ENCODE data around the gene DDX20. TPM values are rescaled to one million over a fixed set of nuclear protein-coding genes. Genes with fewer than 3 reads are reported as not detected.

DDX20 gene
- polyA plus RNA-seq, 1 of the 3 experiments (the other 2 are of a cell fraction): 3.8 TPM

GRCh38 chr1:111738133-111738435 is 17.6 kb upstream of the DDX20 start:
- no peaks in the 10 kb centered on the region for H3K9me2 ChIP-seq
- no peak overlapping the region for H3K9ac ChIP-seq
- H3K27ac ChIP-seq (ENCODE audit: low read depth in 2 of 2, low read length in 1 of 2): peak overlapping the region in 1 of 2 experiments; percentile 34; a peak in 1 of 4 replicates
- TF ChIP-seq FOSL2 (IDR thresholded peaks at IDR 0.05; ENCODE audit: borderline replicate concordance, low read depth) (no peak), JUND (IDR thresholded peaks at IDR 0.05) (no peak), FOXM1 (IDR thresholded peaks at IDR 0.05; ENCODE audit: low read depth) (no peak), TEAD4 (IDR thresholded peaks at IDR 0.05; ENCODE audit: borderline replicate concordance, insufficient read depth) (no peak), MXI1 (IDR thresholded peaks at IDR 0.05; ENCODE audit: low read depth, low read length) (no peak), EP300 (IDR thresholded peaks at IDR 0.05; ENCODE audit: borderline replicate concordance in 1 of 2, low read depth in 1 of 2, low read length in 1 of 2) (no peak), SMC3 (IDR thresholded peaks at IDR 0.05; ENCODE audit: low read depth, low read length) (no peak), ELF1 (IDR thresholded peaks at IDR 0.05) (no peak), SIN3A (IDR thresholded peaks at IDR 0.05; ENCODE audit: borderline replicate concordance, low read depth, low read length) (no peak), NFIC (IDR thresholded peaks at IDR 0.05; ENCODE audit: borderline replicate concordance) (no peak), TAF1 (IDR thresholded peaks at IDR 0.05; ENCODE audit: borderline replicate concordance, low read depth, low read length) (no peak), USF1 (IDR thresholded peaks at IDR 0.05; ENCODE audit: borderline replicate concordance, low read depth) (no peak), ZBTB33 (IDR thresholded peaks at IDR 0.05; ENCODE audit: borderline replicate concordance, low read depth) (no peak), RFX5 (IDR thresholded peaks at IDR 0.05; ENCODE audit: low read length) (no peak), IRF3 (IDR thresholded peaks at IDR 0.05; ENCODE audit: low read depth, low read length) (no peak), RXRA (IDR thresholded peaks at IDR 0.05; ENCODE audit: borderline replicate concordance, low read depth) (no peak)
- H3K4me2 ChIP-seq: peak overlapping the region; percentile 92
- H4K20me1 ChIP-seq (ENCODE audit: insufficient read depth): no peaks in the 10 kb centered on the region
- no peaks in the 10 kb centered on the region for H3K9me3 ChIP-seq
- WGBS (ENCODE audit: low lambda C conversion rate): 43% methylated on average over 9 of the region's 9 CpGs
- ChIA-PET POLR2A (interaction anchor here (0.8 to 2.6 kb wide), 3 partner anchors 12 to 230 kb away, joined by 3 to 19 read pairs (median 15); partner anchors contain the start of gene DDX20), CTCF (interaction anchor here (0.6 to 2.7 kb wide), 7 partner anchors 9 to 229 kb away, joined by 3 to 13 read pairs (median 8); partner anchors contain the start of gene DDX20)
- peaks cover 8 to 15% of the 10 kb centered on the region in 2 experiments; a peak in 3 of 4 replicates for H3K4me1 ChIP-seq (ENCODE audit: control insufficient read depth in 1 of 2, insufficient read depth in 2 of 2, low read depth in 1 of 2, low read length in 1 of 2)
- H2AFZ ChIP-seq (ENCODE audit: low read depth): no peak overlapping the region
- no peak for DNase-seq
- no peaks in the 10 kb centered on the region for H3K27me3 ChIP-seq (ENCODE audit: insufficient read depth)
- no peaks in the 10 kb centered on the region for H3K79me2 ChIP-seq (ENCODE audit: insufficient read depth)
- no peaks in the 10 kb centered on the region for H3K36me3 ChIP-seq (replicated peaks in 1 of 2; ENCODE audit: control insufficient read depth in 1 of 2, insufficient read depth in 2 of 2, low read length in 1 of 2)
- peak overlapping the region; percentile 66 to 85 for H3K4me3 ChIP-seq (ENCODE audit: low read depth in 2 of 2, low read length in 1 of 2)
- H3F3A ChIP-seq (replicated peaks; ENCODE audit: insufficient read depth): peaks cover 6% of the 10 kb centered on the region

All from SK-N-SH (cell line).